SH-SY5Y (cell line): ENCODE data around the gene XRRA1.

ENCODE experiments used
- GATA2 ChIP-seq: IDR thresholded peaks from 2 replicates; pipeline ENCODE4 v1.6.1; 2011; ENCODE audit warnings: mild to moderate bottlenecking, low read depth, low read length
- GATA3 ChIP-seq: IDR thresholded peaks from 2 replicates; pipeline ENCODE4 v1.6.1; 2011; ENCODE audit warnings: low read depth, mild to moderate bottlenecking, low read length, moderate library complexity

Gene XRRA1

GRCh38 chr11:74866557-74866956 lies 82.3 kb downstream of the XRRA1 start:
- no peak for TF ChIP-seq GATA3

GRCh38 chr11:74863410-74863809 lies 85.5 kb downstream of the XRRA1 start:
- TF ChIP-seq GATA3 (no peak), GATA2 (no peak)

DNA sequence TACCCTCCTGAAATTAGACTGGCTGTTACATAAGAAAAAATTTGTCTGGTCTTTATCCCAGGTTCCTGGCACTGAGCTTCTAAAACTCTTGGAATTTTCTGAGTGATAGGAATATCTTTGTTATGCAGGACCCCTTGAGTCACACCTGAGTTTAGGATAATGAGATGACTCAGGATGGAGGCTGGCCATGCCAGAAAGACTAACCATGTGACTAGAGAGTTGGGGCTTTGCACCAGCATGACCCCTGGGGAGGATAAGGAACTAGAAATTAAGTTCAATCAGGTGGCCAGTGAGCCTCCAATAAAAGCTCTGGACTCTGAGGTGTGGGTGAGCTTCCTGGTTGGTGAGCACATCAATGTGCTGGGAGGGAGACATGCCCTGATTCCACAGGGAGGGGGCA lies 88.1 kb downstream of the XRRA1 start:
- TF ChIP-seq GATA3 (no peak), GATA2 (no peak)

DNA sequence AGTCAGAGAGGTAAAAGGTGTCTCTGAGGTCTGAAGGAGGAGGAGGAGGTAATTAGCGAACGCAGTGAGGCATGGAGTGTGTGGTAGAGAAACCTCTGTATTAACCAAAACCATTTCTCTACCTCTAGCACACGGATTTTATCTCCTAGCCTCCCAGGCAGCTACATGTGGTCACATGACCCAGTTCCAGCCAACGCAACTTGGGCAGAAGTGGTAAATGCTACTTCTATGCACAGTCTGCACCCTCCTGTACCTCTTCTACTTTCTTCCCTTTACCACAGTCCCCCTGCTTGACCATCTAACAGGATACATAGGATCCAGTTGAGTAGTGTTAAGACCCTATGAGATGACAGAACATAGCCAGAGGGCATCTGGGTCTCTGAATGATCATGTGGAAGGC lies 95.7 kb downstream of the XRRA1 start:
- TF ChIP-seq GATA2 (no peak), GATA3 (no peak)

DNA sequence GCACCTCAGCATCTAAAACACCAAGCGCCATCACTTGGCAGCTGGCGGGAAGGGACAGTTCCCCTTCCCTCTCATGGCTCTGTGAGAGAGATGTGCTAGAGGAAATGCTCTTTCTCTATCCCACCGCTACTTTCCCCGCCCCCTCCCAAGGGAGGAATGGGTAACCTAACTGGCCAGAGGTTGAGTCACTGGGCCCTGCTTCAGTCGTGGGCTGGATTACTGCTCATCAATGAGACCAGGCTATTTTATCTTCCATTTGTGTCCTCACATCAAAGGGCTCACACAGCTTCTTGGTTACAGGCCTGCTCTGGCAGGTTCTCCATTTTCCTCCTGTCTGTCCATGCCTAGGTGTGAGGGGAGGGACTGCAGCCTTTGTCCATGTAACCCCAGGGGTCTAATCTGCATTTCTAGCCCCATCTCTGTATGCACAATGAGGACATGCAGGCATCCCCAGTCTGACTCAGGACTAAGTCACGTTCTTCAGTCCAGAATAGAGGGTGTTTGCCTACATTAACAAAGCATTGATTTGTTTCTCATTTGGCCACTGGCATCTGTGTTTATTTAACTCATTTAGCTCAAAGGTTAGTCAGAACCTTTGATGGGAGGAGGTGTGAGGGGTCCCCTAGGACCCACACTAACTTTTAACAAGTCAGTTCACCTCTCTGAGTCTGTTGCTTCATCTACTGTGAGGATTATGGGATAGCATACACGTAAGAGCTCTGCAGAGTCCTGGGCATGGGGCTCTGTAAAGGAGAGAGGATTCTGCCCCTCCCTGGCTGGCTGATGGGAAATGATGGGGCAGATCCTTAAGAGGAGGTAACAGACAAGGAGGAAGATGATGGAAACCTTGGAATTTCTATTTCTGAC lies 99.1 kb downstream of the XRRA1 start:
- TF ChIP-seq GATA2 (no peak), GATA3 (no peak)

DNA sequence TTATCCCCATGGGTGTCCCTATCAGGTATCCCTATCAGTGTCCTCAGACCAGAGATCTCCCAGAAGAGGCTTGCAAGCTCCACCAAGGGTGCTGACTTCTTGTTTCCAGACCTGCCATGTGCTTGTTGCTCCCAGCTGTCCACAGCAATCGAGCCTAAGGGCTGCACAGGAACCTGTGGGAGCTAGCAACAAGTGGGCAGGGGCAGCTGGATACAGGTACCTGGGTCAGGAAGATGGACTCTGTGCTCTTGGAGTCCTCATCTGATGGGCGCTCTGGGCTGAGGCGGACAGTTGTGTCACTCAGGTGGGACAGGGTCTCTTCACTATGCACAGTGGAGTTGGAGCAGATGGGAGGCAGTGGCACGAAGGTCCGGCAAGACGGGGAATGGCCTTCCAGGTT lies 101.0 kb downstream of the XRRA1 start:
- TF ChIP-seq GATA2, result no peak
- TF ChIP-seq GATA3, result no peak

DNA sequence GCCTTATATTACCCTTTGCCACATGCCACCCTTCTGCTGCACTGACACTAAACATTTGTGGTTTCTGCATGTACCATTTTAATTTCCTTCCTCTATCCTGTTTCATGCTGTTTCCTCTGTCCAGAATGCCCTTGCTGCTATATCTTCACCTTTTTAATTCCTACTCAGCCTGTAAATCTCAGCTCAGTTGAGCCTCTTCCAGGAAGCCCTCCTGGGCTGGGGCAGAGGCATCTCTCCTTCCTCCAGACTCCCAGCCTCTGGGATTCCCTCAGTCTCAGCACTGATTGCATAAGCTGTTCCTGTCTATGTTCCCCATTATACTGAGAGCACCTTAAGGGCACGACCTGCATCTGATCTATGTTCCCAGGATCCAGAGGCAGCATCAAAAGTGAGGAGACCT lies 101.5 kb downstream of the XRRA1 start:
- no peak for TF ChIP-seq GATA3
- no peak for TF ChIP-seq GATA2

- no peak for TF ChIP-seq GATA3
- TF ChIP-seq GATA2, result no peak
These were observed 102.1 kb downstream of the XRRA1 start for GRCh38 chr11:74846770-74847169.

GRCh38 chr11:74845978-74846517 lies 102.8 kb downstream of the XRRA1 start:
- TF ChIP-seq GATA2, result no peak
- no peak for TF ChIP-seq GATA3

DNA sequence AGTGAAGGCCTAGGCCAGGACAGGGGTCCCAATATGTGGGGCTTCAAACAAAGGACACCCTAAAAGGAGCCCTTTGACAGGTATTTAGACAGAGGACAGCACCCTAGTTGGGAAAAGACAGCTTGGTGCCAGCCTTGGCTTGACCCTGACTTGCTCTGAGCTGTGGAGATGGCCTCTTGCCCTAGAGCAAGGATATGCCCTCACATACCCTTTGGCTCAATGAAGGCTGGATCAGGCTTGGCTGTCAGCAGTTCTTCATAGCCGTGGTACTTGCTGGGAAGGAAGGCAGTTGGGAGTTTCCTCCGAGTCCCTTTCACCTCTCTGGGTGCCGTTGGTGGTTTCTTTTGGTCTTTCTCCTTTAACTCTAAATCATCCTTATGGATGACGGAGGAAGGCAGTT lies 104.0 kb downstream of the XRRA1 start:
- TF ChIP-seq GATA3 (no peak), GATA2 (no peak)

DNA sequence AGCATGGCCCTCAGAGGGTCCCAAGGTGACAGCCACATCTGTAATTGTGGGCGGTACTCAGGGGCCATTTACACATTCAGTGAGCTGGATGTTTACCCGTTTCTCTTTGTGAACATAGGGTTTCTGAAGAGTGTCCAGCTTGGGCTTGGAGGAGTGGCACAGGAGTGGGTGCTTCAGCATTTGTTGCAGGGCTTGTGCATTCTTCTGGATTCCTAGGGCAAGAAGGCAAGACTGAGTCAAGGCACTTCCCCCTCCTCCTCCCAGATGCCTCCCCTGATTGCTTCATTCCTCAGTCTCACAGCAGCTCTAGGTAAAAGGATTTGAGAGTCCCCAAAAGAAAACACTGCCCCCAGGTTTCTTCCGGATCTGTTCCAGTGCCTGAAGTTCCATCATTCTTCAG lies 104.8 kb downstream of the XRRA1 start:
- no peak for TF ChIP-seq GATA3
- no peak for TF ChIP-seq GATA2

DNA sequence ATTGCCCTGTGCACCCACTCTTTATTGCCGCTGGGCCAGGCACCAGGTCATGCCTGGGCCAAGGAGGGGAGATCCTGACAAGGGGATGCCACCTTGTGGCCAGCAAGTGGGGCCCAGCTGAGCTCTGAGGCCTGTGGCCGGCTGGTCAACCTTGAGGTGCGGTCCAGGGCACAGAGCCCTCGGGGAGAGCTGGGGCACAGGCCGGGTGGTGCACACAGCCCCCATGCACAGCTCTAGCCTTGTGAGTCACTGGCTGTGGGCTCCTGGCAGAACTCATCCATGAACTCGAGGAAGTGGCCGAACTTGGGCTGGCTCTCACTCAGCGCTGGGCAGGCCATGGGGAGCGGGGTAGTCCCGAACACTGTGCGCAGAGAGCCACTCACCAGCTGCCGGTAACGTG lies 105.9 kb downstream of the XRRA1 start:
- TF ChIP-seq GATA3, result no peak
- TF ChIP-seq GATA2, result no peak

- no peak for TF ChIP-seq GATA3
- no peak for TF ChIP-seq GATA2
These were observed 108.4 kb downstream of the XRRA1 start for GRCh38 chr11:74840486-74840885.

DNA sequence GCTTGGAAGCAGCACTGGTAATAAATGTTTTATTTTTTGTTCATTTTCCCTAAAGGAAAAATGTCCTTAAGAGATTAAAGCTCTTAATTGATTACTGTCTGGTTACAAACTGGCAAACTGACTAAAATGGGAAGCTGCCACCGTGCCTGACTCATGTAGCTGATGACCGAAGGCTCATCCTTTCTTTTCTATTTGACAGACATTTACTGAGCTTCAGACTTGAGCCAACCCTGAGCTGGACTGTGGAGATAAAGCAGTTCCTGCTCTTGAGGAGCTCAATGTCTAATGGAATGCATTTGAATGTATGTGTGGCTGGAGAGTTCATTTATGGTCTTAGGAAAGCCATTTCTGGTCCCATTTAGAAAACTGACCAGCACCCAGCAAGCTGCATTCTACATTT lies 108.9 kb downstream of the XRRA1 start:
- TF ChIP-seq GATA2, result no peak
- no peak for TF ChIP-seq GATA3

- TF ChIP-seq GATA3 (no peak), GATA2 (no peak)
These were observed 109.4 kb downstream of the XRRA1 start for GRCh38 chr11:74839446-74839845.

GRCh38 chr11:74838188-74838587 lies 110.7 kb downstream of the XRRA1 start:
- TF ChIP-seq GATA3, result no peak
- TF ChIP-seq GATA2, result no peak

DNA sequence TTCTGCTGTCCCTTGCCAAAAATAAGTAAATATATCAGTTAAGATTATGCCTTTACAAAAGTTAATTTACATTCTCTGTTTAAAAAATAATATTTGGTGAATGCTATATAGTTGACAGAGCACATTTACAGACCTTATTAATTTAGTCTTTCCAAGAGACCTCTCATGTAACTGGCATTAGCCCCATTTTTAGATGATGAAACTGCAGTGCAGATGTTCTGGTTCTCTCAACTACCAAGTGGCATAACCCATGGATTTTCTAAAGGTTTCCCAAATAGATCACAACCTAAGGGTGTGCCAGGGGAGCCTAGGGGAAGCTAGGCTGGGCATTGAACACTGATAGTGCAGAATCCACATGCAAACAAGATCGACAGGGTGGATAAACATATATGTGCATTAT lies 111.7 kb downstream of the XRRA1 start:
- TF ChIP-seq GATA3 (no peak), GATA2 (no peak)
